HepG2 (cell line): ENCODE measurements around the gene MECR. TPM values are rescaled to one million over a fixed set of nuclear protein-coding genes. Genes with fewer than 3 reads are reported as not detected.
A peak's percentile ranks its signal among the peaks of the same experiment; 100 is the strongest.

Source experiments
- ELF1 ChIP-seq: sonication (generic); formaldehyde crosslinking; IDR thresholded peaks from 2 replicates; pipeline ENCODE4 v1.4.0; 2020; ENCODE audit warnings: missing genetic modification reagents
- FOXO1 ChIP-seq: sonication (generic); formaldehyde crosslinking; IDR thresholded peaks from 2 replicates; pipeline ENCODE4 v1.4.0; 2020; ENCODE audit warnings: missing genetic modification reagents
- IKZF4 ChIP-seq: sonication (generic); formaldehyde crosslinking; IDR thresholded peaks from 2 replicates; pipeline ENCODE4 v1.5.1; 2020; ENCODE audit warnings: borderline replicate concordance, mild to moderate bottlenecking, low read depth, missing genetic modification reagents; ENCODE audit errors: not compliant biosample characterization
- NR2F1 ChIP-seq, 2 experiments: fragments of 450-650 bp in 1 of 2; formaldehyde crosslinking in 1 of 2; IDR thresholded peaks; 2 replicates each; pipeline versions ENCODE4 v1.5.0 to v1.6.1; 2016 to 2020; ENCODE audit warnings: mild to moderate bottlenecking in 1 of 2, missing compliant biosample characterization in 1 of 2, missing genetic modification reagents in 1 of 2, moderate library complexity in 1 of 2
- PRDM4 ChIP-seq: sonication (generic); formaldehyde crosslinking; IDR thresholded peaks from 2 replicates; pipeline ENCODE4 v1.9.0; 2021; ENCODE audit warnings: missing genetic modification reagents, borderline replicate concordance
- SMAD3 ChIP-seq: sonication (generic); formaldehyde crosslinking; IDR thresholded peaks from 2 replicates; pipeline ENCODE4 v1.4.0; 2020; ENCODE audit warnings: missing genetic modification reagents
- ZC3H4 ChIP-seq: sonication (generic); formaldehyde crosslinking; IDR thresholded peaks from 2 replicates; pipeline ENCODE4 v1.4.0; 2020; ENCODE audit warnings: missing genetic modification reagents, borderline replicate concordance
- ZFP62 ChIP-seq: sonication (generic); formaldehyde crosslinking; IDR thresholded peaks from 2 replicates; pipeline ENCODE4 v1.4.0; 2020; ENCODE audit warnings: missing genetic modification reagents
- ZNF703 ChIP-seq: sonication (generic); formaldehyde crosslinking; IDR thresholded peaks from 2 replicates; pipeline ENCODE4 v1.5.1; 2020; ENCODE audit warnings: missing genetic modification reagents, mild to moderate bottlenecking, moderate library complexity, borderline replicate concordance
- ZNF768 ChIP-seq: sonication (generic); formaldehyde crosslinking; IDR thresholded peaks from 2 replicates; pipeline ENCODE4 v1.4.0; 2020; ENCODE audit warnings: missing genetic modification reagents
- ZNF792 ChIP-seq: IDR thresholded peaks from 2 replicates; pipeline ENCODE4 v1.6.1; 2016
- polyA plus RNA-seq, 8 experiments: library from polyadenylated mRNA; depleted of rRNA in 3 of 8; stranded (reverse) in 7 of 8; unstranded in 1 of 8; fragments of >200 nt; fragmentation: Illumina TruSeq in 4 of 8; extraction: Trizol in 4 of 8; gene quantifications; 2 replicates each; pipeline versions ENCODE4 v1.2.1 to v1.2.3, GENCODE V29; 2011 to 2016; ENCODE audit warnings: low read depth in 4 of 8, missing spikeins in 1 of 8, mixed read lengths in 1 of 8; ENCODE audit not compliant: insufficient read depth in 1 of 8
- total RNA-seq, 5 experiments: library from RNA; depleted of rRNA; stranded (reverse); fragments of >200 nt; fragmentation: Illumina TruSeq; extraction: Trizol; gene quantifications; 2 replicates each; pipeline ENCODE4 v1.2.3, GENCODE V29; 2016; ENCODE audit warnings: low read depth in 1 of 5
- TF ChIP-seq, protein P1 (sequence below), 2 experiments: sonication (generic) in 1 of 2; formaldehyde crosslinking in 1 of 2; IDR thresholded peaks; 2 replicates each; pipeline versions ENCODE4 v1.6.1 to v1.9.0; 2014 to 2022; ENCODE audit warnings: antibody characterized with exemption in 1 of 2, borderline replicate concordance in 1 of 2, inconsistent platforms in 1 of 2, low read depth in 1 of 2, missing genetic modification reagents in 1 of 2
- TF ChIP-seq, protein P2 (sequence below): sonication (generic); formaldehyde crosslinking; IDR thresholded peaks from 2 replicates; pipeline ENCODE4 v1.5.0; 2020; ENCODE audit warnings: mild to moderate bottlenecking, missing genetic modification reagents
- TF ChIP-seq, protein P3 (sequence below): sonication (generic); formaldehyde crosslinking; conservative IDR thresholded peaks from 2 replicates; pipeline ENCODE4 v1.4.0; 2020; ENCODE audit warnings: missing genetic modification reagents
- TF ChIP-seq, protein P4 (sequence below): sonication (generic); formaldehyde crosslinking; IDR thresholded peaks from 2 replicates; pipeline ENCODE4 v1.5.0; 2020; ENCODE audit warnings: mild to moderate bottlenecking, missing genetic modification reagents

Gene MECR
- total and polyA plus RNA-seq, 2 of the 13 experiments (the other 11 are each of a cell fraction or from before 2014, with no cell fraction given), result 18.8 to 24.9 TPM

DNA sequence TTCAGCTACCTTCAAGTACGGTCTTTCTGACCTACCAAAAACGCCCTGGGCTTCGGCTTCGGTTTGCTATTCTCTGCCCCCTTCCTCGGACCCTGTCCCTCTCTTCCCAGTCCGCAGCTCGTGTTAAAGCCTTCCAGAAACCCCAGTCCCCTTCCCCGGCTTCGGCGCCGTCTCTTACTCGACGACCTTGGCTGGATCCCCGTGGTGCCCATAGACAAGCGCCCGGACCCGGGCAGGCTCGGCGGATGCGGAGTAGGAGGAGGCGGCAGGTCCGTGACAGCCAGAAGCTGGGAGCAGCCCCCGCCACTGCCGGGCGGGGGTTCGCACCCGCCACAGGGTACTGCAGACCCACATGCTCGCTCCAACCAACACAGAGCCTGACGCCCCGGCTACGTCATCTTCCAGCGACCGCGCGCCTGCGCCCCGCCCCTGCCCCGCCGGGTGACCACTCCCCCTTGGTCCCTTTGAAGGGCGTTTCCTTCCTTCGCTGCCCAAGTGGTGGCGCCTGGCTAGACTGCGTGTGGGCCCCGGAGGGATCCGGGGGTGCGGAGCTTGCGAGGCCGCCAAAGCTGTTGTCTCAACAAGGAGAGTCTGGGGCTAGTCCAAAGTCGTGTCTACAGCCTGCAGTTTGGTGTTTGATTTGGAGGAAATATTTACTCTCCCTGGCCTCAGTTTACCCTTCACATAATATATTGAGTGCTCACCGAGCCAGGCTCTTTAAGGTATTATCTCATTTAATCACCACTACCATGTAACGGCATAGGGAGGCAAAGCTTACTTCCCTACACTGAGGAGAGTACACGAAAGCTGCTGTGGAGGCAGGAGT, at the start of gene MECR (continued):
- TF ChIP-seq, protein P1, sequence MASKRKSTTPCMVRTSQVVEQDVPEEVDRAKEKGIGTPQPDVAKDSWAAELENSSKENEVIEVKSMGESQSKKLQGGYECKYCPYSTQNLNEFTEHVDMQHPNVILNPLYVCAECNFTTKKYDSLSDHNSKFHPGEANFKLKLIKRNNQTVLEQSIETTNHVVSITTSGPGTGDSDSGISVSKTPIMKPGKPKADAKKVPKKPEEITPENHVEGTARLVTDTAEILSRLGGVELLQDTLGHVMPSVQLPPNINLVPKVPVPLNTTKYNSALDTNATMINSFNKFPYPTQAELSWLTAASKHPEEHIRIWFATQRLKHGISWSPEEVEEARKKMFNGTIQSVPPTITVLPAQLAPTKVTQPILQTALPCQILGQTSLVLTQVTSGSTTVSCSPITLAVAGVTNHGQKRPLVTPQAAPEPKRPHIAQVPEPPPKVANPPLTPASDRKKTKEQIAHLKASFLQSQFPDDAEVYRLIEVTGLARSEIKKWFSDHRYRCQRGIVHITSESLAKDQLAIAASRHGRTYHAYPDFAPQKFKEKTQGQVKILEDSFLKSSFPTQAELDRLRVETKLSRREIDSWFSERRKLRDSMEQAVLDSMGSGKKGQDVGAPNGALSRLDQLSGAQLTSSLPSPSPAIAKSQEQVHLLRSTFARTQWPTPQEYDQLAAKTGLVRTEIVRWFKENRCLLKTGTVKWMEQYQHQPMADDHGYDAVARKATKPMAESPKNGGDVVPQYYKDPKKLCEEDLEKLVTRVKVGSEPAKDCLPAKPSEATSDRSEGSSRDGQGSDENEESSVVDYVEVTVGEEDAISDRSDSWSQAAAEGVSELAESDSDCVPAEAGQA (IDR thresholded peaks at IDR 0.05; ENCODE audit: low read depth), result peak; percentile 77
- TF ChIP-seq, protein P1 (CRISPR knock-in tag; IDR thresholded peaks at IDR 0.05; ENCODE audit: borderline replicate concordance), result no peak
- TF ChIP-seq ZNF792 (CRISPR knock-in tag), result no peak
- TF ChIP-seq, protein P2, sequence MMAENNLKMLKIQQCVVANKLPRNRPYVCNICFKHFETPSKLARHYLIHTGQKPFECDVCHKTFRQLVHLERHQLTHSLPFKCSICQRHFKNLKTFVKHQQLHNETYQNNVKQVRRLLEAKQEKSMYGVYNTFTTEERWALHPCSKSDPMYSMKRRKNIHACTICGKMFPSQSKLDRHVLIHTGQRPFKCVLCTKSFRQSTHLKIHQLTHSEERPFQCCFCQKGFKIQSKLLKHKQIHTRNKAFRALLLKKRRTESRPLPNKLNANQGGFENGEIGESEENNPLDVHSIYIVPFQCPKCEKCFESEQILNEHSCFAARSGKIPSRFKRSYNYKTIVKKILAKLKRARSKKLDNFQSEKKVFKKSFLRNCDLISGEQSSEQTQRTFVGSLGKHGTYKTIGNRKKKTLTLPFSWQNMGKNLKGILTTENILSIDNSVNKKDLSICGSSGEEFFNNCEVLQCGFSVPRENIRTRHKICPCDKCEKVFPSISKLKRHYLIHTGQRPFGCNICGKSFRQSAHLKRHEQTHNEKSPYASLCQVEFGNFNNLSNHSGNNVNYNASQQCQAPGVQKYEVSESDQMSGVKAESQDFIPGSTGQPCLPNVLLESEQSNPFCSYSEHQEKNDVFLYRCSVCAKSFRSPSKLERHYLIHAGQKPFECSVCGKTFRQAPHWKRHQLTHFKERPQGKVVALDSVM, result no peak
- TF ChIP-seq, protein P3, sequence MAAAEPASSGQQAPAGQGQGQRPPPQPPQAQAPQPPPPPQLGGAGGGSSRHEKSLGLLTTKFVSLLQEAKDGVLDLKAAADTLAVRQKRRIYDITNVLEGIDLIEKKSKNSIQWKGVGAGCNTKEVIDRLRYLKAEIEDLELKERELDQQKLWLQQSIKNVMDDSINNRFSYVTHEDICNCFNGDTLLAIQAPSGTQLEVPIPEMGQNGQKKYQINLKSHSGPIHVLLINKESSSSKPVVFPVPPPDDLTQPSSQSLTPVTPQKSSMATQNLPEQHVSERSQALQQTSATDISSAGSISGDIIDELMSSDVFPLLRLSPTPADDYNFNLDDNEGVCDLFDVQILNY (CRISPR knock-in tag), result no peak; the same call in 1 of the 2 replicates
- TF ChIP-seq ZNF768 (CRISPR knock-in tag), result no peak
- TF ChIP-seq, protein P4, sequence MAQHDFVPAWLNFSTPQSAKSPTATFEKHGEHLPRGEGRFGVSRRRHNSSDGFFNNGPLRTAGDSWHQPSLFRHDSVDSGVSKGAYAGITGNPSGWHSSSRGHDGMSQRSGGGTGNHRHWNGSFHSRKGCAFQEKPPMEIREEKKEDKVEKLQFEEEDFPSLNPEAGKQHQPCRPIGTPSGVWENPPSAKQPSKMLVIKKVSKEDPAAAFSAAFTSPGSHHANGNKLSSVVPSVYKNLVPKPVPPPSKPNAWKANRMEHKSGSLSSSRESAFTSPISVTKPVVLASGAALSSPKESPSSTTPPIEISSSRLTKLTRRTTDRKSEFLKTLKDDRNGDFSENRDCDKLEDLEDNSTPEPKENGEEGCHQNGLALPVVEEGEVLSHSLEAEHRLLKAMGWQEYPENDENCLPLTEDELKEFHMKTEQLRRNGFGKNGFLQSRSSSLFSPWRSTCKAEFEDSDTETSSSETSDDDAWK (CRISPR knock-in tag), result no peak
- TF ChIP-seq NR2F1 (CRISPR knock-in tag; IDR thresholded peaks at IDR 0.05), result no peak
- peak; percentile 69 for TF ChIP-seq ELF1
- no peak for TF ChIP-seq PRDM4 (CRISPR knock-in tag)
- TF ChIP-seq FOXO1, result no peak
- TF ChIP-seq SMAD3 (CRISPR knock-in tag), result no peak
- TF ChIP-seq ZNF703 (CRISPR knock-in tag), result no peak
- TF ChIP-seq ZFP62, result no peak
- TF ChIP-seq ZC3H4, result no peak
- no peak for TF ChIP-seq IKZF4 (CRISPR knock-in tag)
